Keratinocyte (primary cell): ENCODE data around the gene CDH6. TPM values are rescaled to one million over a fixed set of nuclear protein-coding genes. Genes with fewer than 3 reads are reported as not detected.

Experiments used
- DNase-seq: peaks from one replicate; pipeline ENCODE4 v3.0.0-alpha.2; 2011; ENCODE audit warnings: low read depth, missing footprints, low spot score
- FAIRE-seq: peaks from 2 replicates; lab custom pipeline; 2011; peaks lifted over from hg19 to GRCh38; lab: Jason Lieb, UNC
- H2AFZ ChIP-seq: 2 replicates; pipeline ENCODE4 v1.6.0; 2012; ENCODE audit warnings: low read length, control low read depth, inconsistent platforms; ENCODE audit not compliant: control insufficient read depth
- H3K27ac ChIP-seq: 2 replicates; pipeline ENCODE4 v1.5.1; 2011; ENCODE audit warnings: low read length; ENCODE audit not compliant: control insufficient read depth, insufficient read depth
- H3K27me3 ChIP-seq: 3 replicates; pipeline ENCODE4 v1.6.0; 2011; ENCODE audit warnings: low read length; ENCODE audit not compliant: control insufficient read depth, insufficient read depth; ENCODE audit errors: extremely low read depth
- H3K36me3 ChIP-seq, 2 experiments: 2 replicates in 1 of 2; 3 replicates in 1 of 2; pipeline ENCODE4 v1.5.1; 2011; ENCODE audit warnings: low read length in 2 of 2, mild to moderate bottlenecking in 1 of 2; ENCODE audit not compliant: control insufficient read depth in 2 of 2, insufficient read depth in 2 of 2; ENCODE audit errors: extremely low read depth in 1 of 2
- H3K4me1 ChIP-seq: 3 replicates; pipeline ENCODE4 v1.5.1; 2011; ENCODE audit warnings: low read length; ENCODE audit not compliant: control insufficient read depth, insufficient read depth; ENCODE audit errors: extremely low read depth
- H3K4me2 ChIP-seq: 3 replicates; pipeline ENCODE4 v1.6.0; 2011; ENCODE audit warnings: low read depth, low read length; ENCODE audit not compliant: control insufficient read depth, insufficient read depth; ENCODE audit errors: extremely low read depth
- H3K4me3 ChIP-seq, 3 experiments: fragments of 200-600 bp in 1 of 3; sonication (generic) in 1 of 3; 2 replicates in 2 of 3; 3 replicates in 1 of 3; pipeline ENCODE4 v1.5.1; 2011 to 2016; ENCODE audit warnings: low read length in 3 of 3, mild to moderate bottlenecking in 3 of 3, control low read depth in 2 of 3, inconsistent platforms in 1 of 3, low read depth in 1 of 3, mixed read lengths in 1 of 3, mixed run types in 1 of 3, moderate library complexity in 1 of 3; ENCODE audit not compliant: control insufficient read depth in 2 of 3, insufficient read depth in 2 of 3; ENCODE audit errors: extremely low read depth in 1 of 3
- H3K79me2 ChIP-seq: 2 replicates; pipeline ENCODE4 v1.6.0; 2012; ENCODE audit warnings: low read length; ENCODE audit not compliant: control insufficient read depth, insufficient read depth
- H3K9ac ChIP-seq: 3 replicates; pipeline ENCODE4 v1.6.0; 2011; ENCODE audit warnings: low read length; ENCODE audit not compliant: control insufficient read depth, insufficient read depth; ENCODE audit errors: extremely low read depth
- H3K9me1 ChIP-seq: 3 replicates; pipeline ENCODE4 v1.6.0; 2011; ENCODE audit warnings: low read length; ENCODE audit not compliant: control insufficient read depth, insufficient read depth; ENCODE audit errors: extremely low read depth
- H3K9me3 ChIP-seq: 2 replicates; pipeline ENCODE4 v1.5.1; 2012; ENCODE audit warnings: low read depth, low read length; ENCODE audit not compliant: control insufficient read depth
- H4K20me1 ChIP-seq: 3 replicates; pipeline ENCODE4 v1.6.0; 2011; ENCODE audit warnings: low read length; ENCODE audit not compliant: control insufficient read depth, insufficient read depth; ENCODE audit errors: extremely low read depth
- EZH2 ChIP-seq: IDR thresholded peaks from one replicate; pipeline ENCODE4 v1.6.1; 2012; ENCODE audit warnings: inconsistent platforms, mild to moderate bottlenecking, low read length, moderate library complexity
- dilution Hi-C: fragments of 300-500 bp; cut with MboI; formaldehyde crosslinking; loops from one replicate; pipeline ENCODE4 v1.7.0; 2020; ENCODE audit warnings: low sequenced_read_pairs; ENCODE audit not compliant: extremely low pct_ligation_motif_present
- polyA plus RNA-seq, 5 experiments: library from polyadenylated mRNA; depleted of rRNA in 3 of 5; stranded (reverse) in 3 of 5; stranded (forward) in 1 of 5; unstranded in 1 of 5; fragments of >200 nt; gene quantifications; 1 replicate in 1 of 5; 2 replicates in 3 of 5; 3 replicates in 1 of 5; pipeline versions ENCODE4 v1.2.1 to v1.2.3, GENCODE V29; 2011 to 2012; ENCODE audit warnings: missing spikeins in 2 of 5, low read depth in 1 of 5, low replicate concordance in 1 of 5
- TF ChIP-seq, protein P1 (sequence below), 3 experiments: IDR thresholded peaks in 1 of 3; conservative IDR thresholded peaks in 1 of 3; optimal IDR thresholded peaks in 1 of 3; 2 replicates in 2 of 3; 3 replicates in 1 of 3; pipeline versions ENCODE3 to v1.5.1; 2011; ENCODE audit warnings: low read length in 3 of 3, mild to moderate bottlenecking in 3 of 3, moderate library complexity in 2 of 3, control low read depth in 1 of 3, inconsistent platforms in 1 of 3; ENCODE audit not compliant: insufficient read depth in 2 of 3; ENCODE audit errors: extremely low read depth in 1 of 3

CDH6 gene
- polyA plus RNA-seq, 1 donor (not counting 4 experiments of a cell fraction or from before 2014, with no cell fraction given) = not detected

DNA sequence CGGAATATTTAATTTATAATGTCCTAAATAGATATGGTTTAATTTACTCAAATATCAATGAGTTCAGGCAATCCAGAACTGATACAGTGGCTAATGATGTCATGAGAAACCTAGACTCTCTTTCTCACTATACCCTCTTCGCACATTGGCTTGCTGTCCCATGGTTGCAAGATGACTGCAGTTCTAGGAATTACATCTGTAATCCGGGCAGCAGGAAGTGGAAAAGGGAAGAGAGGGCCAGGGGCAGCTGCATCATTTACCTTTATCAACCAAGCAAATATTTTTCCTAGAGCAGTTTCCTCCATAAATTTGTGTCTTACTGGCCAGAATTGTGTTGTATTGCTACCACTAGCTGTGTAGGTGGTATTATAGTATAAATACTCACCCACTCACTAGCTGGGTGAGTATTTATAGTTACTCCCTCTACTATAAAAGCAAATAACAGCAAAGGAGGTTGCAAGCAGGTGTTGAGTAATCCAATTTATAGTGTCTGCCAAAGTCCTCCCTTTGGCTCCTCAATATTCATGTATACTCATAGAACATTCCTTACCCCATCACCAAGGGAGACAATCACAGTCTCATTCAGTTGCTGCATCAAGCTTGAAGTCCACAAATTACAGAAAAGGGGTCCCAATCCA is 169.6 kb downstream of the CDH6 start:
- no peaks in the 10 kb centered on the region for H3K27me3 ChIP-seq
- no peaks in the 10 kb centered on the region for H3K36me3 ChIP-seq
- H3K9ac ChIP-seq = no peak overlapping the region
- H3K27ac ChIP-seq = no peak overlapping the region
- DNase-seq (no peak), FAIRE-seq (no peak)
- no peaks in the 10 kb centered on the region for H3K79me2 ChIP-seq
- H3K4me3 ChIP-seq = no peak overlapping the region
- no peaks in the 10 kb centered on the region for H3K9me3 ChIP-seq
- H2AFZ ChIP-seq = no peak overlapping the region
- no peaks in the 10 kb centered on the region for H3K4me1 ChIP-seq
- dilution Hi-C loops = no loop called here
- H4K20me1 ChIP-seq = no peaks in the 10 kb centered on the region
- no peak overlapping the region for H3K4me2 ChIP-seq
- no peaks in the 10 kb centered on the region for H3K9me1 ChIP-seq
- TF ChIP-seq, protein P1, sequence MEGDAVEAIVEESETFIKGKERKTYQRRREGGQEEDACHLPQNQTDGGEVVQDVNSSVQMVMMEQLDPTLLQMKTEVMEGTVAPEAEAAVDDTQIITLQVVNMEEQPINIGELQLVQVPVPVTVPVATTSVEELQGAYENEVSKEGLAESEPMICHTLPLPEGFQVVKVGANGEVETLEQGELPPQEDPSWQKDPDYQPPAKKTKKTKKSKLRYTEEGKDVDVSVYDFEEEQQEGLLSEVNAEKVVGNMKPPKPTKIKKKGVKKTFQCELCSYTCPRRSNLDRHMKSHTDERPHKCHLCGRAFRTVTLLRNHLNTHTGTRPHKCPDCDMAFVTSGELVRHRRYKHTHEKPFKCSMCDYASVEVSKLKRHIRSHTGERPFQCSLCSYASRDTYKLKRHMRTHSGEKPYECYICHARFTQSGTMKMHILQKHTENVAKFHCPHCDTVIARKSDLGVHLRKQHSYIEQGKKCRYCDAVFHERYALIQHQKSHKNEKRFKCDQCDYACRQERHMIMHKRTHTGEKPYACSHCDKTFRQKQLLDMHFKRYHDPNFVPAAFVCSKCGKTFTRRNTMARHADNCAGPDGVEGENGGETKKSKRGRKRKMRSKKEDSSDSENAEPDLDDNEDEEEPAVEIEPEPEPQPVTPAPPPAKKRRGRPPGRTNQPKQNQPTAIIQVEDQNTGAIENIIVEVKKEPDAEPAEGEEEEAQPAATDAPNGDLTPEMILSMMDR (optimal IDR thresholded peaks at IDR 0.05 in 1 of 3, IDR thresholded peaks at IDR 0.05 in 1 of 3, conservative IDR thresholded peaks at IDR 0.05 in 1 of 3; ENCODE audit: extremely low read depth in 1 of 3, insufficient read depth in 2 of 3, low read length in 3 of 3) = no peak
- TF ChIP-seq EZH2 = no peak

DNA sequence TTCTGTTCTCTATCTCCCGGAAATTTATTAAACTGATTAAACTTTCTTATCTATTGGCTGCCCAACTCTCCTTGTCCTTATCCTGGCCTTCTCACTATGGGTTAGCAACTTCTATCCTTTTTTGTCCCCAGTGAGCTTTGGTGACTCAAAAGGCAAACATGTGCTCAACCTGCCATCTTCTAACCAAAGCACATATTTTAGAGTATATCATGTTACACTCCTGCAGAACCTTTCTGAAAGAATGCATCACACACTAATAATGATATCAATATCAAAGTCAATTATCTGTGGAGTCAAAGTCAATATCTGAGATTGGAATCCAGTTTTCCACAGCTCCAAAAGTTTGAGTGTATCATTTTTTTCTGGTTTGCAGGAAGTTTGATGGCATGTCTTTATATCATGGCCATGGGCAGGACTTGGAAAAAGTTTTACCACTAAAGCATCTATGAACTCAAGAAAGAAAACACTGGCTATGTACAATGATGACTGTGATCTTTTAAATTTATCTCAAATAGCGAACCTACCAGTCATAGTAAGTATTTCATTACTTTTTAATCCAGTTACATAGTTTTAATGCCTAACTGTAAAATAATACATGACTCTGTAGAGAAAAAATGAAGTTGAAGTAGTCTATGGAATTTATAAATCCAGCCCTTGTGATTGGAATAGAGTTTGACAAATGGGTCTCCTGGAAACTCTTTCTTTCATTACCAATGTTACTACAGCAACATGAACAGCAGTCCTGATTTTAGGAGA is 171.6 kb downstream of the CDH6 start:
- Histone ChIP-seq H4K20me1 (no peaks in the 10 kb centered on the region), H3K4me2 (no peak overlapping the region), H3K27ac (no peak overlapping the region), H3K79me2 (no peaks in the 10 kb centered on the region), H3K9ac (no peak overlapping the region), H3K9me3 (no peaks in the 10 kb centered on the region), H3K4me1 (no peaks in the 10 kb centered on the region), H3K9me1 (no peaks in the 10 kb centered on the region), H2AFZ (no peak overlapping the region), H3K36me3 (no peaks in the 10 kb centered on the region), H3K27me3 (no peaks in the 10 kb centered on the region), H3K4me3 (no peak overlapping the region)
- no peak for TF ChIP-seq EZH2
- TF ChIP-seq, protein P1 (optimal IDR thresholded peaks at IDR 0.05 in 1 of 3, IDR thresholded peaks at IDR 0.05 in 1 of 3, conservative IDR thresholded peaks at IDR 0.05 in 1 of 3; ENCODE audit: extremely low read depth in 1 of 3, insufficient read depth in 2 of 3, low read length in 3 of 3) = no peak
- DNase-seq (no peak), FAIRE-seq (no peak)
- dilution Hi-C loops = no loop called here
